LNCaP clone FGC (cell line): ENCODE results near the gene SMIM27.

Source experiments
- DNase-seq: peaks from one replicate; pipeline ENCODE4 v3.0.0-alpha.2; 2011; ENCODE audit warnings: low read depth
- H3K4me3 ChIP-seq: 2 replicates; pipeline ENCODE4 v1.5.1; 2011; ENCODE audit warnings: mild to moderate bottlenecking, low read depth, low read length, control low read depth
- CTCF ChIP-seq: IDR thresholded peaks from 2 replicates; pipeline ENCODE4 v1.5.1; 2012; ENCODE audit warnings: mild to moderate bottlenecking; ENCODE audit not compliant: control insufficient read depth, insufficient read depth; ENCODE audit errors: extremely low read depth

The SMIM27 gene

GRCh38 chr9:32572900-32573523 lies 20.9 kb downstream of the SMIM27 start, which contains the start of gene NDUFB6:
NDUFB6 (minus strand) TSS chr9:32573159; CDS start chr9:32573060, 99 bp downstream.
- TF ChIP-seq CTCF = no peak
- DNase-seq = peak; percentile 83
- peak within 1 kb of the TSS; percentile 99 for H3K4me3 ChIP-seq

GRCh38 chr9:32573821-32574220 lies 21.7 kb downstream of the SMIM27 start:
- DNase-seq = no peak
- peak overlapping the region; percentile 99 for H3K4me3 ChIP-seq
- TF ChIP-seq CTCF = no peak

- H3K4me3 ChIP-seq = no peak overlapping the region
- no peak for DNase-seq
- TF ChIP-seq CTCF = no peak
Measured at GRCh38 chr9:32574858-32575257, 22.7 kb downstream of the SMIM27 start.

- TF ChIP-seq CTCF = no peak
- no peak overlapping the region for H3K4me3 ChIP-seq
- DNase-seq = no peak
Measured at GRCh38 chr9:32577316-32577715, 25.2 kb downstream of the SMIM27 start.

- TF ChIP-seq CTCF = no peak
- no peak for DNase-seq
- H3K4me3 ChIP-seq = no peak overlapping the region
Measured at GRCh38 chr9:32578976-32579375, 26.8 kb downstream of the SMIM27 start.

GRCh38 chr9:32579706-32580331 lies 27.7 kb downstream of the SMIM27 start:
- DNase-seq = no peak

More at GRCh38 chr9:32579706-32580331, 27.7 kb downstream of the SMIM27 start:
- H3K4me3 ChIP-seq = no peak overlapping the region
- TF ChIP-seq CTCF = peak; percentile 91
